Subcutaneous abdominal adipose tissue (tissue), 5 donors: Measurements from ENCODE around the gene FLCN.

Source experiments
- H3K27ac ChIP-seq: one replicate; pipeline ENCODE4 v1.7.0; 2013; ENCODE audit warnings: low read depth, mild to moderate bottlenecking, inconsistent platforms, low read length, moderate library complexity
- H3K27me3 ChIP-seq, 5 donors: one replicate each; pipeline ENCODE4 v1.7.0; 2013; ENCODE audit warnings: low read length in 5 of 5, inconsistent platforms in 1 of 5; ENCODE audit not compliant: control insufficient read depth in 5 of 5, insufficient read depth in 4 of 5
- H3K36me3 ChIP-seq, 5 donors: one replicate each; pipeline ENCODE4 v1.7.0; 2013; ENCODE audit warnings: low read length in 5 of 5; ENCODE audit not compliant: control insufficient read depth in 5 of 5, insufficient read depth in 5 of 5
- H3K4me1 ChIP-seq, 5 donors: one replicate each; pipeline ENCODE4 v1.7.0; 2013; ENCODE audit warnings: low read length in 5 of 5, mild to moderate bottlenecking in 3 of 5, moderate library complexity in 1 of 5; ENCODE audit not compliant: control insufficient read depth in 5 of 5, insufficient read depth in 5 of 5
- H3K4me3 ChIP-seq, 5 donors: one replicate each; pipeline ENCODE4 v1.7.0; 2013; ENCODE audit warnings: low read length in 5 of 5, low read depth in 1 of 5
- H3K9ac ChIP-seq, 5 donors: one replicate each; pipeline ENCODE4 v1.7.0; 2013; ENCODE audit warnings: low read length in 5 of 5, mild to moderate bottlenecking in 4 of 5, moderate library complexity in 3 of 5
- H3K9me3 ChIP-seq, 5 donors: one replicate each; pipeline ENCODE4 v1.7.0; 2013; ENCODE audit warnings: low read length in 5 of 5; ENCODE audit not compliant: control insufficient read depth in 5 of 5
- donor health status: healthy.
- donor health status: healthy.
- donor health status: healthy.
- donor health status: healthy.
- donor health status: healthy.

FLCN gene

DNA sequence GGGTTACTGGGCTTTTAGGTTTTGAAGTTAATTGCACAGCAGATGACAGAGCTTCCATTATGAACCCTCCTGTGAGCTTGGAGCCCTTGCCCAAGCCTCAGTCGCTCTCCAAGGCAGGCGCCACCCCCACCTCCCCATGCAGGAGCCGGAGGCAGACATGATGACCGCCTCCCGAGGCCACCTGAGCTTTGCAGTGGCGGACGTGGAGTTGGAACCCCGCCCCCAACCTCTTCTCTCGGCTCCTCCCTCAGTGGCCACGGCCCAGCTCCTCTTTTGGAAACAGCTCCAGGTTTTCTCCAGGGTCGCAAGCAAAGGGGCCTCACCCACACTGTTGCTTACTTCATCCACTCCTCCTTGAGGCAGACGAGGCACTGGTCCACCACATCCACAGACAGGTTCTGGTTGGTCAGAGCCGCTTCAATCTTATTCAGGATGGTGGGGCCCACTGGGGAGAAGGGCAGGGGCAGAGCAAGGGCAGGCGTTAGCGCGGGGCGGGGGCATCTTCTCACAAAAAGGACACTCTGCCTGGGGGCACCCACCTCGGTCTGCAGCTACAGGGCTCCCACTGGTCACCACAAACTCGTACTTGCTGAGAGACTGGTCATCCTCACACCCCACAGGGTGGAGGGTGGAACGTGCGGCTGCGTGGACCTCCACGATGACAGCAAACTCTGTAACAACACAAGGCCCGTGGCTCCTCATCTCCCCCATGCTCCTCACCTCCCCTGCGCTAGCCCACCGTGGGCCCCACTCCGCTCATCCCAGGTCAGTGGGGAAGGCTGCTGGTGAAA is 22.1 kb downstream of the FLCN start:
- Histone ChIP-seq H3K9ac (no peak overlapping the region), H3K9me3 (no peaks in the 10 kb centered on the region), H3K4me3 (no peak overlapping the region), H3K27me3 (no peaks in the 10 kb centered on the region), H3K4me1 (peaks cover 0 to 14% (median 8%) of the 10 kb centered on the region in 5 donors), H3K36me3 (peaks cover 4 to 84% (median 70%) of the 10 kb centered on the region in 5 donors), H3K27ac (no peak overlapping the region)

DNA sequence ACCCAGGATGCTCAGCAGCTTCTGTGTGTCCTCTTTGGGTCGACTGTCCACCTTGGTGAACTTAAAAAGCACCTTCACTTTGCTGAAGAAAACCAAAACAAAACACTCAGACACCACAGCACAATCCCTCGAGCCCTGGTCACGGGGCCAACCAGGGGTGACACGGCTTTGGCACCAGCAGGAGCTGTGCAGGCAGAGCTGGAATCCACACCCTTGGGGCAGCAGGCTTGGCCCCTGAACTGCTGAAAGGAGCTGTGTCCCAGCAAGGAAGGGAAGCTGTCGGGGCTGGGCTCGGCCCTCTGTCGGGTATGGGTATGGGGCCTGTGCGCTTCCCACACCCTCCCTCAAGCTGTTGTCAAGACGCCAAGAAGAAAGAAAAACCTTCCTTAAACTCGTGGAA is 23.2 kb downstream of the FLCN start:
- no peaks in the 10 kb centered on the region for H3K9me3 ChIP-seq
- peaks cover 4 to 73% (median 63%) of the 10 kb centered on the region in 5 donors for H3K36me3 ChIP-seq
- no peaks in the 10 kb centered on the region for H3K27me3 ChIP-seq
- peaks cover 0 to 14% (median 8%) of the 10 kb centered on the region in 5 donors for H3K4me1 ChIP-seq
- no peak overlapping the region for H3K9ac ChIP-seq
- H3K4me3 ChIP-seq = no peak overlapping the region
- H3K27ac ChIP-seq = no peak overlapping the region

DNA sequence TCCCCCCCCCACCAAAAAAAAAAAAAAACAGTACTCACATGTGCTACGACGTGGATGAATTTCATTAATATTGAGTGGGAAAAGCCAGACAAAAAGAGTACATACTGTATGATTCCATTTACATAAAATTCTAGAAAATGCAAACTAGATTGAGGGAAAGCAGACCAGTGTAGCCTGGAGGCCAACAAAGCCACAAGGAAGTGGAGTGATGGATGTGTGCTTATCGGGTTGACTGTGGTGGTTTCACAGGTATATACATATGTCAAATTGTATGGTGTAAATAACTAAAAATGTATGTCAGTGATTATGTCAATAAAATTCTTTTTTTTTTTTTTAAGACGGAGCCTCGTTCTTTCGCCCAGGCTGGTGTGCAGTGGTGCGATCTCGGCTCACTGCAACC is 29.0 kb downstream of the FLCN start:
- no peak overlapping the region for H3K27ac ChIP-seq
- H3K9ac ChIP-seq = no peak overlapping the region
- peaks cover 0 to 20% (median 10%) of the 10 kb centered on the region in 5 donors for H3K36me3 ChIP-seq
- no peaks in the 10 kb centered on the region for H3K27me3 ChIP-seq
- H3K4me3 ChIP-seq = no peak overlapping the region
- peaks cover 0 to 38% (median 34%) of the 10 kb centered on the region in 5 donors for H3K4me1 ChIP-seq
- no peaks in the 10 kb centered on the region for H3K9me3 ChIP-seq

DNA sequence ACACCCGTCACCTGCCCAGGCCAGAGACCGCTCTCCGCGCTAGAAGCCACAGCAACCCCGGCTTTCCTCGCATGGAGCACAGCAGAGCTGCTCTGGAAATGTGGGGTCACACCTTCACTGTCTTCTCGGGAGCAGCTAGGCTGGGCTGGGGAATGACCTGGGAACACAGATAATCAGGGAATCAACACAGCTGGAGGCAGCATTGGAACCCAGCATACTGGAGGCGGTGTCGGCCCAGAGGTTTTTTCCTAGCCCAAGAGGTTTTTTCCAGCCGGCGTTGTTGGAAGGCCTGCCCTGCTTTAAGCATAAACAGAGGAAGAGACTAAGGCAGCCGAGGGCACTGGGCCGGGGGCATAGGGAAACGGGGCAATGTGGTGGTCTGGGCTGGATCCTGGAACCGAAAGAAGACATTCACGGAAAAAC is 30.0 kb downstream of the FLCN start:
- Histone ChIP-seq H3K9ac (peak overlapping the region in 1 of 5 donors; percentile 47), H3K4me3 (no peak overlapping the region), H3K27me3 (no peaks in the 10 kb centered on the region), H3K4me1 (peaks cover 3 to 49% (median 43%) of the 10 kb centered on the region in 5 donors), H3K9me3 (no peaks in the 10 kb centered on the region), H3K36me3 (peaks cover 0 to 23% (median 6%) of the 10 kb centered on the region in 5 donors), H3K27ac (peak overlapping the region; percentile 82)

DNA sequence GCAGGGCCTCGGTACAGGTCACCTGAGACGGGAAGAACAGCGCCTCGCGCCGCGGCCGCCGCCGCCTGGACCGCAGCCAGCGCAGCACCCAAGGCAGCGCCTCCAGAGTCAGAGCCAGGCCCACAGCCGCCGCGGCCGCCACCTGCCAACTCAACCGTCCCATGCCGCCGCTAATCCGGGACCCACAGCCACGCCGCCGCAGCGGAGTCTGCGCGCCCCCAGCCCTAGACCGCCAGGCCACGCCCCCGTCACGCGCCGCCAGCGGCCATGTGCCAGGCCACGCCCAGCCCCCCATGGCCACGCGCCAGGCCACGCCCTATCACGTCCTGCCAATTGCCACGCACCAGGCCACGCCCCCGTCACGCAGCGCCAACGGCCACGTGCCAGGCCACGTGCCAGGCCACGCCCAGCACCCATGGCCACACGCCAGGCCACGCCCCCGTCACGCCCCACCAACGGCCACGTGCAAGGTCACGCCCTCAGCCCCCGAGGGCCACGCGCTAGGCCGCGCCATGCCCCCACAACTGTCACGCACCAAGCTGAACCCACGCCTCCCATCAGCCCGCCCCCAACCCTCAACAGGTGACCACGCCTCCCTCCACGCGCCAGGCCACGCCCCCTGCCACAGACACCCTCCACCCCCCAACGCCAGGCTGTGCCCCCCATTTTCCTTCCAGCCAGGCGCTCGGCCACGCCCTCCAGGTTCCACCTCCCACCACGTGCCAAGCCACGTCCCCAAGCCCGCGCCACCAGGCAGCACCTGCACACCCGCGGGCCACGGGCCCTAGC is 30.6 kb downstream of the FLCN start, which contains the start of gene PLD6:
Gene PLD6, minus strand, starts transcription at position 210 of the 789 bp plus-strand sequence. Its CDS starts 47 bp downstream, at position 163.
- H3K27me3 ChIP-seq = no peaks in the 10 kb centered on the region
- H3K4me3 ChIP-seq = peak within 1 kb of the TSS; percentile 61 to 80 (median 75)
- no peaks in the 10 kb centered on the region for H3K9me3 ChIP-seq
- H3K9ac ChIP-seq = peak within 1 kb of the TSS in 4 of 5 donors; percentile 21 to 82 (median 70)
- H3K27ac ChIP-seq = peak within 1 kb of the TSS; percentile 82
- peaks cover 4 to 53% (median 49%) of the 10 kb centered on the region in 5 donors for H3K4me1 ChIP-seq
- peaks cover 0 to 18% (median 3%) of the 10 kb centered on the region in 5 donors for H3K36me3 ChIP-seq

DNA sequence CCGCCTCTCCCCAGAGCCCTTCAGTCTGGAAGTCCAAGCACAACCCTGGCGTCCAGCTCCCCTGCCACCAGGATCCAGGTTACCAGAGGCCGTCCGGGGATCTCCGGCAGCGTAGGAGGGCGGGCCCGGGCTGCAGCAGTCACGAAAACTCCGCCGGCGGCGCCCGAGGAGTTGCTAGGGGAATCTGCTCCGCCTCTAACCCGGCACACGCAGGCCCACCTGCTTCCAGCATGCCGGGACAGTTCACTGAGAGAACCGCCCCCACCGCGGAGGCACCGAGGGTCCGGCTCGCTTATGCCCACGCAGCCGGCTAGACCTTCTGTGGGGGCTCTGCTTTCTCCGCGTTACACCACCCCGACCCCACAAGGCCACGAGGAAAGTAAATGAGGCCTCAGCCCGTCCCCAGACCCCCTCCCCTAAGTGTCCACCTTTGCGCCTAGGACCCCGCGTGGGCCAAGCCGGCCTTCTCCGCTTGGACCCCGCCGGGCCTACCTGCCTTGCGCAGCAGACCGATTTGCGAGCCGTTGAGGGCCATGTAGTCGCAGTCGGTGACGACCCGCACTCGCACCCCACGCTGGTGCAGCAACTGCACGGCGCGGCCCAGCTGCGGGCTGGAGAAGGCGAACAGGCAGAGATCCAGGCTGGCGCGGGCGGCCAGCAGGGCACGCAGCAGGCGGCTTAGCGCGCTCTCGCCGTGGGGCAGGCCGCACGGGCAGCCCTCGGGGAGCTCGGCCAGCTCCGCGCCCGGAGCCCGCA is 31.4 kb downstream of the FLCN start:
- no peaks in the 10 kb centered on the region for H3K27me3 ChIP-seq
- peak overlapping the region; percentile 82 for H3K27ac ChIP-seq
- H3K36me3 ChIP-seq = peaks cover 0 to 13% (median 0%) of the 10 kb centered on the region in 5 donors
- H3K4me3 ChIP-seq = peak overlapping the region; percentile 61 to 80 (median 75)
- H3K4me1 ChIP-seq = peaks cover 6 to 61% (median 57%) of the 10 kb centered on the region in 5 donors
- H3K9me3 ChIP-seq = no peaks in the 10 kb centered on the region
- peak overlapping the region in 4 of 5 donors; percentile 21 to 82 (median 70) for H3K9ac ChIP-seq

DNA sequence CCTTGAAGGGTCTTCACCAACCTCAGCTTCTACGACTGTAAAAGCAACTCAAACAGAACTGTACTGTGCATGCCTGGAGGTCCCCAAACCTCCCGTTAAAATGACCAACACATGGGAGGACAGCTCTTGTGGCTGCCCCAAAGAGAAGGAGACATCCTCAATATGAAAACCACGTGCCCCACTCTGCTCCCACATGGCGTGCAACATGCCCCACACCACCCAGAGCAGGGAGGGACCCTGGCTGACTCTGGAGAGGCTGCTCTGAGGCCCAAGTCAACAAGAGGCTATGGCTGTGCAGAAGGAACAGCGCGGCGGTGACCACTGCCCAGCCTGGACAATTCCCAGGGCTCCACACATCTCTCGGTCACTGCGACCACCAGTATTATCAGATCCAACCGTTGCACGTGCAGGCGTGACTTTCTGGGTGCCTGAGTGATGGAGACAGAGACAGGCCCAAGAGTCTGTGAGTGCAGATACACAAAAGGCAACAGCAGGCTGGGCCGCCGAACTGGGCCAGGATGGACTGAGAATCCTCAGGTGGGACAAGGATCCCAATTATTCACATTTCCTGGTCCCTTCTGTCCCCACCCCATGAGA is 32.2 kb downstream of the FLCN start:
- peak overlapping the region; percentile 82 for H3K27ac ChIP-seq
- peak overlapping the region; percentile 61 to 80 (median 75) for H3K4me3 ChIP-seq
- peaks cover 0 to 12% (median 0%) of the 10 kb centered on the region in 5 donors for H3K36me3 ChIP-seq
- no peaks in the 10 kb centered on the region for H3K9me3 ChIP-seq
- peaks cover 6 to 69% (median 65%) of the 10 kb centered on the region in 5 donors for H3K4me1 ChIP-seq
- peak overlapping the region in 3 of 5 donors; percentile 21 to 82 (median 74) for H3K9ac ChIP-seq
- H3K27me3 ChIP-seq = no peaks in the 10 kb centered on the region

DNA sequence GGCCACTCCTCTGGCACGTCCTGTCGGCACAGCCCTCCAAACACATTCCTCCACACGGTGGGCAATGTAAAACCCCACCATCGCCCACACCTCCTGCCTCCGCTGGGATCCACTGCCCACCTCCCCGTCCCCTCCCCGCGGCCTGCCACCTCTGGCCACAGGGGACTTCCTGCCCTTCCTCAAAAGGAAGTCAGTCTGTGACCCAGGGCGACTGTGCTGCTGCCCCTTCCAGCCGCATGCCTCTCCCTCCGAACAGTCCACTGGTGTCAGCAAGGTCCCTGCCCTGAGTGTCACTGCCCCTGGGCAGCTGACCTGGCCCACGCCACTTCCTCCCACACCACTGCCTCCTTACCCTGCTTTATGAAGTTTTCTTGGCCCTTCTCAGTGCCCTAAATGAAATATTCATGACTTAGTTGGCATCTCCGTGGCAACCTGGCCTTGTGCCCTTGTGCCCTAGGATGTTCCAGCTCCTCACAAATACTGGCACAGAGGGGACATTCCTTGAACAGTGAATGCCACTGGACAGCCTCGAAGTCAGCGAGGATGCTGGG is 32.9 kb downstream of the FLCN start:
- Histone ChIP-seq H3K27ac (peak overlapping the region; percentile 82), H3K9me3 (no peaks in the 10 kb centered on the region), H3K36me3 (peaks cover 0 to 12% (median 0%) of the 10 kb centered on the region in 5 donors), H3K9ac (peak overlapping the region in 2 of 5 donors; percentile 59 to 82), H3K27me3 (no peaks in the 10 kb centered on the region), H3K4me1 (peaks cover 6 to 75% (median 69%) of the 10 kb centered on the region in 5 donors), H3K4me3 (peak overlapping the region in 4 of 5 donors; percentile 2 to 51 (median 24))
